Upper lobe of left lung (tissue), 6 donors: ENCODE data around the gene CCSER2. TPM values are rescaled to one million over a fixed set of nuclear protein-coding genes. Genes with fewer than 3 reads are reported as not detected.
"Not testable (repeated sequence)": the region's sequence is repeated elsewhere in the genome, so short reads cannot be mapped to it uniquely, and the experiment has no call there.

Experiments
- ATAC-seq, 2 donors: fragments of 200-7000 bp; cut with Tn5 transposase; one replicate each; pipeline ENCODE4 v1.9.1; 2022; ENCODE audit warnings: mild to moderate bottlenecking in 2 of 2, moderate library complexity in 2 of 2; ENCODE audit not compliant: low FRiP score in 2 of 2
- DNase-seq, 2 donors: peaks; one replicate each; pipeline ENCODE4 v3.0.0-alpha.2; 2019 to 2020
- H3K27ac ChIP-seq, 4 donors: fragments of 200-600 bp; sonication (generic); one replicate each; pipeline ENCODE4 v1.5.1; 2016 to 2019
- H3K27me3 ChIP-seq, 4 donors: fragments of 200-600 bp; sonication (generic); one replicate each; pipeline ENCODE4 v1.5.1; 2017 to 2019
- H3K36me3 ChIP-seq, 4 donors: fragments of 200-600 bp; sonication (generic); one replicate each; pipeline ENCODE4 v1.5.1; 2016 to 2019
- H3K4me1 ChIP-seq, 4 donors: fragments of 200-600 bp; sonication (generic); one replicate each; pipeline ENCODE4 v1.5.1; 2018 to 2019
- H3K4me3 ChIP-seq, 4 donors: fragments of 200-600 bp; sonication (generic); one replicate each; pipeline ENCODE4 v1.5.1; 2017 to 2019; ENCODE audit warnings: mild to moderate bottlenecking in 2 of 4, moderate library complexity in 1 of 4
- H3K9me3 ChIP-seq, 4 donors: fragments of 200-600 bp; sonication (generic); one replicate each; pipeline ENCODE4 v1.5.1; 2018 to 2019
- CTCF ChIP-seq, 6 experiments: fragments of 450-650 bp in 4 of 6; fragments of 200-600 bp in 2 of 6; sonication (generic) in 2 of 6; IDR thresholded peaks; one replicate each; pipeline ENCODE4 v1.5.1; 2016 to 2019; ENCODE audit warnings: antibody characterized with exemption in 6 of 6
- EP300 ChIP-seq, 4 donors: sonication (generic); formaldehyde crosslinking; IDR thresholded peaks; one replicate each; pipeline ENCODE4 v1.5.1; 2017; ENCODE audit warnings: antibody characterized with exemption in 4 of 4, control low read depth in 2 of 4
- POLR2A ChIP-seq, 4 donors: fragments of 450-650 bp; IDR thresholded peaks; one replicate each; pipeline ENCODE4 v1.5.1; 2016 to 2017; ENCODE audit warnings: antibody characterized with exemption in 4 of 4, mild to moderate bottlenecking in 2 of 4
- POLR2AphosphoS5 ChIP-seq, 2 donors: sonication (generic); formaldehyde crosslinking; IDR thresholded peaks; one replicate each; pipeline ENCODE4 v1.5.1; 2017; ENCODE audit warnings: antibody characterized with exemption in 2 of 2
- WGBS, 2 donors: methylation state at CpG; one replicate each; pipeline ENCODE4 v1.1.5; 2017 to 2018; 5-methylcytosine and 5-hydroxymethylcytosine counted together
- total RNA-seq, 6 donors: library from RNA; depleted of rRNA in 4 of 6; stranded (reverse); fragments of >200 nt in 4 of 6; gene quantifications; one replicate each; pipeline versions ENCODE4 v1.1.0 to v1.2.1, GENCODE V29; 2016 to 2021
- donor health status: DM: no; HTN: no; CAD: no; lungs with moderate emphysema.
- donor health status: DM: no; HTN: yes; CAD: no; lungs with severe emphysema.

CCSER2 gene
- total RNA-seq, 6 donors from 2014 or later, result 28.7 to 78.9 (median 52.6) TPM

- Histone ChIP-seq H3K36me3 (peaks cover 0 to 8% (median 0%) of the 10 kb centered on the region in 4 donors), H3K4me3 (no peak overlapping the region), H3K27me3 (no peaks in the 10 kb centered on the region), H3K27ac (no peak overlapping the region), H3K9me3 (no peaks in the 10 kb centered on the region), H3K4me1 (peaks cover 0 to 13% (median 7%) of the 10 kb centered on the region in 4 donors)
- no peak for DNase-seq
- TF ChIP-seq CTCF (IDR thresholded peaks at IDR 0.05) (no peak), POLR2AphosphoS5 (IDR thresholded peaks at IDR 0.05) (no peak), POLR2A (IDR thresholded peaks at IDR 0.05) (no peak), EP300 (IDR thresholded peaks at IDR 0.05) (no peak)
- WGBS, 2 donors, result 89 to 92% methylated on average over 9 of the region's 9 CpGs
- ATAC-seq, result no peak
Measured at GRCh38 chr10:84493951-84494848, 165.8 kb downstream of the CCSER2 start.

- H3K27ac ChIP-seq, result no peak overlapping the region
- peaks cover 0 to 8% (median 0%) of the 10 kb centered on the region in 4 donors for H3K36me3 ChIP-seq
- no peak overlapping the region for H3K4me3 ChIP-seq
- H3K27me3 ChIP-seq, result no peaks in the 10 kb centered on the region
- DNase-seq, result no peak
- H3K4me1 ChIP-seq, result peaks cover 0 to 14% (median 8%) of the 10 kb centered on the region in 4 donors
- H3K9me3 ChIP-seq, result no peaks in the 10 kb centered on the region
- ATAC-seq, result no peak
- TF ChIP-seq POLR2AphosphoS5 (IDR thresholded peaks at IDR 0.05) (no peak), CTCF (IDR thresholded peaks at IDR 0.05) (no peak), EP300 (IDR thresholded peaks at IDR 0.05) (no peak), POLR2A (IDR thresholded peaks at IDR 0.05) (no peak)
Measured at GRCh38 chr10:84494849-84495180, 166.4 kb downstream of the CCSER2 start.

GRCh38 chr10:84497978-84498377 is 169.6 kb downstream of the CCSER2 start:
- Histone ChIP-seq H3K4me3 (no peak overlapping the region), H3K36me3 (no peaks in the 10 kb centered on the region), H3K9me3 (no peaks in the 10 kb centered on the region), H3K4me1 (peaks cover 0 to 21% (median 13%) of the 10 kb centered on the region in 4 donors), H3K27me3 (no peaks in the 10 kb centered on the region), H3K27ac (no peak overlapping the region)
- DNase-seq (no peak), ATAC-seq (no peak)
- 42 to 68% methylated on average over 1 of the region's 1 CpG for WGBS, 2 donors
- no peak for TF ChIP-seq CTCF (IDR thresholded peaks at IDR 0.05)
- TF ChIP-seq POLR2AphosphoS5 (IDR thresholded peaks at IDR 0.05), result no peak
- TF ChIP-seq POLR2A (IDR thresholded peaks at IDR 0.05), result no peak
- TF ChIP-seq EP300 (IDR thresholded peaks at IDR 0.05), result no peak

GRCh38 chr10:84499039-84499438 is 170.7 kb downstream of the CCSER2 start:
- not testable (repeated sequence) for H3K36me3 ChIP-seq, H3K27ac ChIP-seq, DNase-seq, H3K4me3 ChIP-seq, H3K27me3 ChIP-seq, H3K9me3 ChIP-seq, ATAC-seq
- whole genome bisulfite sequencing, 2 donors, result 98 to 99% methylated on average over 9 of the region's 9 CpGs
- H3K4me1 ChIP-seq, result peaks cover 0 to 18% (median 10%) of the 10 kb centered on the region in 4 donors

- ATAC-seq (peak in 1 of 2 donors; percentile 46), DNase-seq (no peak)
- no peaks in the 10 kb centered on the region for H3K9me3 ChIP-seq
- WGBS, 2 donors, result 59 to 78% methylated on average over 3 of the region's 3 CpGs
- no peaks in the 10 kb centered on the region for H3K27me3 ChIP-seq
- H3K27ac ChIP-seq, result no peak overlapping the region
- H3K4me3 ChIP-seq, result no peak overlapping the region
- H3K4me1 ChIP-seq, result peaks cover 0 to 14% (median 6%) of the 10 kb centered on the region in 4 donors
- no peak for TF ChIP-seq EP300 (IDR thresholded peaks at IDR 0.05)
- TF ChIP-seq POLR2AphosphoS5 (IDR thresholded peaks at IDR 0.05), result no peak
- TF ChIP-seq CTCF (IDR thresholded peaks at IDR 0.05), result no peak
- no peak for TF ChIP-seq POLR2A (IDR thresholded peaks at IDR 0.05)
- H3K36me3 ChIP-seq, result no peaks in the 10 kb centered on the region
Measured at GRCh38 chr10:84499846-84500245, 171.5 kb downstream of the CCSER2 start.
